Brain microvascular endothelial cell (primary cell): Measurements from ENCODE around the gene PRSS1.

Source experiments
- DNase-seq: peaks from one replicate; pipeline ENCODE4 v3.0.0-alpha.2; 2020
- H3K27ac ChIP-seq: fragments of 250-450 bp; sonication (Bioruptor Pico); 2 replicates; pipeline ENCODE4 v1.5.1; 2020; ENCODE audit warnings: mild to moderate bottlenecking, moderate library complexity
- H3K27me3 ChIP-seq: fragments of 250-450 bp; sonication (Bioruptor Pico); replicated peaks from 2 replicates; pipeline ENCODE4 v1.5.1; 2020; ENCODE audit warnings: mild to moderate bottlenecking
- H3K36me3 ChIP-seq: fragments of 250-450 bp; sonication (Bioruptor Pico); replicated peaks from 2 replicates; pipeline ENCODE4 v1.5.1; 2020; ENCODE audit warnings: mild to moderate bottlenecking
- H3K4me3 ChIP-seq: 2 replicates; pipeline ENCODE4 v1.5.1; 2011; ENCODE audit warnings: low read depth, mild to moderate bottlenecking, control low read depth, low read length, moderate library complexity
- CTCF ChIP-seq: IDR thresholded peaks from 2 replicates; pipeline ENCODE4 v1.5.1; 2011; ENCODE audit warnings: low read depth, mild to moderate bottlenecking, moderate library complexity, low read length, control low read depth, inconsistent platforms; ENCODE audit errors: missing control alignments
- in situ Hi-C: cut with HindIII; loops from 2 replicates; pipeline ENCODE4 v1.10.0; 2017; ENCODE audit warnings: low sequenced_read_pairs, low pct_ligation_motif_present

Gene PRSS1

GRCh38 chr7:142795339-142795863 lies 46.1 kb downstream of the PRSS1 start:
- Histone ChIP-seq H3K36me3 (no peaks in the 10 kb centered on the region), H3K4me3 (no peak overlapping the region), H3K27me3 (no peaks in the 10 kb centered on the region), H3K27ac (no peak overlapping the region)
- DNase-seq, result no peak
- in situ Hi-C loops, result no loop called here
- TF ChIP-seq CTCF, result no peak

DNA sequence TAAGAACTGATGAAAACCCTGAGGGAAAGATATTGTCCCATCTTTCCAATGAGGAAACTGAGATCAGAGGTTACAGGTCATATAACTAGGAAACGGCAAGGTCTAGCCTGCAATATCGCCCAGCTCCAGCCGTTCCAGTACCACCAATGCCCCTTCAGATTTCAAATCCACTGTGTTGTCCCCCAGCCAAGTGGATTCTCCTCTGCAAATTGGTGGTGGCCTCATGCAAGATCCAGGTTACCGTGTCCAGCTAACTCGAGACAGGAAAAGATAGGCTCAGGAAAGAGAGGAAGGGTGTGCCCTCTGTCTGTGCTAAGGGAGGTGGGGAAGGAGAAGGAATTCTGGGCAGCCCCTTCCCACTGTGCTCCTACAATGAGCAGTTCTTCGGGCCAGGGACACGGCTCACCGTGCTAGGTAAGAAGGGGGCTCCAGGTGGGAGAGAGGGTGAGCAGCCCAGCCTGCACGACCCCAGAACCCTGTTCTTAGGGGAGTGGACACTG lies 46.8 kb downstream of the PRSS1 start:
- no peak for TF ChIP-seq CTCF
- no peaks in the 10 kb centered on the region for H3K36me3 ChIP-seq
- H3K27me3 ChIP-seq, result no peaks in the 10 kb centered on the region
- peak overlapping the region; percentile 83 for H3K27ac ChIP-seq
- in situ Hi-C loops, result no loop called here
- no peak for DNase-seq
- peak overlapping the region; percentile 72 for H3K4me3 ChIP-seq

DNA sequence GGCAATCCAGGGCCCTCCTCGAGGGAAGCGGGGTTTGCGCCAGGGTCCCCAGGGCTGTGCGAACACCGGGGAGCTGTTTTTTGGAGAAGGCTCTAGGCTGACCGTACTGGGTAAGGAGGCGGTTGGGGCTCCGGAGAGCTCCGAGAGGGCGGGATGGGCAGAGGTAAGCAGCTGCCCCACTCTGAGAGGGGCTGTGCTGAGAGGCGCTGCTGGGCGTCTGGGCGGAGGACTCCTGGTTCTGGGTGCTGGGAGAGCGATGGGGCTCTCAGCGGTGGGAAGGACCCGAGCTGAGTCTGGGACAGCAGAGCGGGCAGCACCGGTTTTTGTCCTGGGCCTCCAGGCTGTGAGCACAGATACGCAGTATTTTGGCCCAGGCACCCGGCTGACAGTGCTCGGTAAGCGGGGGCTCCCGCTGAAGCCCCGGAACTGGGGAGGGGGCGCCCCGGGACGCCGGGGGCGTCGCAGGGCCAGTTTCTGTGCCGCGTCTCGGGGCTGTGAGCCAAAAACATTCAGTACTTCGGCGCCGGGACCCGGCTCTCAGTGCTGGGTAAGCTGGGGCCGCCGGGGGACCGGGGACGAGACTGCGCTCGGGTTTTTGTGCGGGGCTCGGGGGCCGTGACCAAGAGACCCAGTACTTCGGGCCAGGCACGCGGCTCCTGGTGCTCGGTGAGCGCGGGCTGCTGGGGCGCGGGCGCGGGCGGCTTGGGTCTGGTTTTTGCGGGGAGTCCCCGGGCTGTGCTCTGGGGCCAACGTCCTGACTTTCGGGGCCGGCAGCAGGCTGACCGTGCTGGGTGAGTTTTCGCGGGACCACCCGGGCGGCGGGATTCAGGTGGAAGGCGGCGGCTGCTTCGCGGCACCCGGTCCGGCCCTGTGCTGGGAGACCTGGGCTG lies 47.5 kb downstream of the PRSS1 start:
- Histone ChIP-seq H3K27me3 (no peaks in the 10 kb centered on the region), H3K27ac (peak overlapping the region; percentile 83), H3K36me3 (peaks cover 4% of the 10 kb centered on the region), H3K4me3 (peak overlapping the region; percentile 72)
- DNase-seq, result peak; percentile 25
- in situ Hi-C loops, result no loop called here
- no peak for TF ChIP-seq CTCF

DNA sequence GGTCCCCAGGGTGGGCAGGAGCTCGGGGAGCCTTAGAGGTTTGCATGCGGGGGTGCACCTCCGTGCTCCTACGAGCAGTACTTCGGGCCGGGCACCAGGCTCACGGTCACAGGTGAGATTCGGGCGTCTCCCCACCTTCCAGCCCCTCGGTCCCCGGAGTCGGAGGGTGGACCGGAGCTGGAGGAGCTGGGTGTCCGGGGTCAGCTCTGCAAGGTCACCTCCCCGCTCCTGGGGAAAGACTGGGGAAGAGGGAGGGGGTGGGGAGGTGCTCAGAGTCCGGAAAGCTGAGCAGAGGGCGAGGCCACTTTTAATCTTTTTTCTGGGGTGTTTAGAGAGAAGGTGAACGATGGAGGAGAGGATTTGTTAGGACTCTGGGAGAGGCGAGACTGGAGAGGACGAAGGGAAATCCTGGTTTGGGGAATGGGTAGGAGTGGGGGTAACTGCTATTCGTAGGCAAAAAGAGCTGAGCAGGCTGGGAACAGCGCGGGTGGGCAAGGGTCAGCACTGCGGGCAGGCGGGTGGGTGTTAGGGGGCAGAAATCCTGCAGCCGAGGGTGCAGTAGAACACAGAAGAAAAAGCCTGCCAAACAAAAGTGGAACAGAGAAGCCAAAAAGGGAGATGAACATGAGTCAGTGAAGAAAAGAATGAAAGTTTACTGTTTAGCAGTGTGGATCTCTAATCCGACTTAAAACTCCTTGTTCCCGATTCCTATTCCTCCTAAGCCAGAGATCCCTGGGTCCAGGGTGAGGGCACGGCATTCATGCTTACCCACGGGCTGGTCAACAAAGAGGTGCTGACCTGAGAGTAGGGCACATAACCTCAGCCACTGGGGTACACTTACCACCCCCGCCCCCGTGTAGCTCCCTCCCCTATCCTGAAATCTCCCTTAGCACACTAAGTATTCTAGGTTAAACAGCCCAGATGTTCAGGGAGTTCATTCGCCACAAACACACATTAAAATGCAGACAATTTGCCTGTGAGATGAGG lies 48.4 kb downstream of the PRSS1 start:
- peak overlapping the region; percentile 72 for H3K4me3 ChIP-seq
- H3K27ac ChIP-seq, result peak overlapping the region; percentile 83
- H3K27me3 ChIP-seq, result no peaks in the 10 kb centered on the region
- no peak for TF ChIP-seq CTCF
- no peak for DNase-seq
- peaks cover 13% of the 10 kb centered on the region for H3K36me3 ChIP-seq
- in situ Hi-C loops, result no loop called here

- in situ Hi-C loops, result no loop called here
- Histone ChIP-seq H3K27me3 (no peaks in the 10 kb centered on the region), H3K36me3 (peaks cover 14% of the 10 kb centered on the region), H3K27ac (peak overlapping the region; percentile 83), H3K4me3 (peak overlapping the region; percentile 72)
- no peak for DNase-seq
- TF ChIP-seq CTCF, result no peak
Measured at GRCh38 chr7:142798451-142799436, 49.5 kb downstream of the PRSS1 start.
